WTC11 (cell line): Measurements from ENCODE around the gene GJC1. TPM values are rescaled to one million over a fixed set of nuclear protein-coding genes. Genes with fewer than 3 reads are reported as not detected.

Experiments used
- ATAC-seq: fragments of 200-7000 bp; cut with Tn5 transposase; 2 replicates; pipeline ENCODE4 v1.10.0; 2021; ENCODE audit warnings: mild to moderate bottlenecking, moderate library complexity
- CTCF ChIA-PET: fragments of 300-600 bp; sonication (Branson Sonifier 250); formaldehyde crosslinking; loops from one replicate; lab custom pipeline; 2021; ENCODE audit warnings: antibody characterized with exemption; lab: Charles Lee
- POLR2A ChIA-PET: fragments of 350-600 bp; sonication (Branson Sonifier 250); formaldehyde crosslinking; loops from one replicate; lab custom pipeline; 2021; ENCODE audit warnings: antibody characterized with exemption; lab: Charles Lee
- DNase-seq: peaks from one replicate; pipeline ENCODE4 v3.0.0; 2021; ENCODE audit warnings: low spot score
- H3K27ac Mint-ChIP-seq: 2 replicates; pipeline ENCODE4 v1.8.0; 2021; ENCODE audit warnings: mixed read lengths
- H3K27me3 Mint-ChIP-seq: 2 replicates; pipeline ENCODE4 v1.8.0; 2021; ENCODE audit warnings: low read depth, mild to moderate bottlenecking, moderate library complexity, mixed read lengths
- H3K36me3 Mint-ChIP-seq: 2 replicates; pipeline ENCODE4 v1.8.0; 2021; ENCODE audit warnings: mixed read lengths
- H3K4me1 Mint-ChIP-seq: 2 replicates; pipeline ENCODE4 v1.8.0; 2022; ENCODE audit warnings: mixed read lengths
- H3K4me3 Mint-ChIP-seq: 2 replicates; pipeline ENCODE4 v1.8.0; 2021; ENCODE audit warnings: mild to moderate bottlenecking, moderate library complexity, mixed read lengths
- H3K9me3 Mint-ChIP-seq: 2 replicates; pipeline ENCODE4 v1.8.0; 2021; ENCODE audit warnings: mixed read lengths
- ARID4B ChIP-seq: sonication (generic); formaldehyde crosslinking; IDR thresholded peaks from 2 replicates; pipeline ENCODE4 v1.8.0; 2023; ENCODE audit warnings: missing genetic modification reagents, mild to moderate bottlenecking, borderline replicate concordance
- ATF6 ChIP-seq: sonication (generic); formaldehyde crosslinking; IDR thresholded peaks from 2 replicates; pipeline ENCODE4 v1.8.1; 2023; ENCODE audit warnings: mild to moderate bottlenecking, missing genetic modification reagents
- CREB1 ChIP-seq: sonication (generic); formaldehyde crosslinking; IDR thresholded peaks from 2 replicates; pipeline ENCODE4 v1.8.0; 2023; ENCODE audit warnings: mild to moderate bottlenecking, missing genetic modification reagents
- ELF4 ChIP-seq: sonication (generic); formaldehyde crosslinking; IDR thresholded peaks from 2 replicates; pipeline ENCODE4 v1.8.1; 2022; ENCODE audit warnings: low read depth, mild to moderate bottlenecking, moderate library complexity, missing genetic modification reagents
- FOXJ3 ChIP-seq: sonication (generic); formaldehyde crosslinking; IDR thresholded peaks from 2 replicates; pipeline ENCODE4 v1.9.0; 2021; ENCODE audit warnings: missing genetic modification reagents, mild to moderate bottlenecking, borderline replicate concordance
- FOXP1 ChIP-seq: sonication (generic); formaldehyde crosslinking; IDR thresholded peaks from 2 replicates; pipeline ENCODE4 v1.8.0; 2022; ENCODE audit warnings: missing genetic modification reagents, mild to moderate bottlenecking, moderate library complexity, borderline replicate concordance
- JAZF1 ChIP-seq: fragments of 250-450 bp; sonication (Bioruptor Pico); IDR thresholded peaks from 2 replicates; pipeline ENCODE4 v1.9.0; 2021; ENCODE audit warnings: moderate library complexity, mild to moderate bottlenecking, inconsistent platforms
- MXD4 ChIP-seq: fragments of 250-450 bp; sonication (Bioruptor Pico); IDR thresholded peaks from 2 replicates; pipeline ENCODE4 v1.8.0; 2021; ENCODE audit warnings: mild to moderate bottlenecking, moderate library complexity, borderline replicate concordance
- SMAD3 ChIP-seq: sonication (generic); formaldehyde crosslinking; IDR thresholded peaks from 2 replicates; pipeline ENCODE4 v1.8.0; 2022; ENCODE audit warnings: missing genetic modification reagents, mild to moderate bottlenecking, borderline replicate concordance
- SMAD4 ChIP-seq: sonication (generic); formaldehyde crosslinking; IDR thresholded peaks from 2 replicates; pipeline ENCODE4 v1.8.0; 2022; ENCODE audit warnings: mild to moderate bottlenecking, missing genetic modification reagents
- TEAD1 ChIP-seq: sonication (generic); formaldehyde crosslinking; IDR thresholded peaks from 2 replicates; pipeline ENCODE4 v1.8.0; 2022; ENCODE audit warnings: mild to moderate bottlenecking, missing genetic modification reagents
- TEAD4 ChIP-seq: sonication (generic); formaldehyde crosslinking; IDR thresholded peaks from 2 replicates; pipeline ENCODE4 v1.8.0; 2022; ENCODE audit warnings: mild to moderate bottlenecking, missing genetic modification reagents
- ZMAT4 ChIP-seq: fragments of 250-450 bp; sonication (Bioruptor Pico); IDR thresholded peaks from 2 replicates; pipeline ENCODE4 v1.9.0; 2021; ENCODE audit warnings: mild to moderate bottlenecking
- ZNF121 ChIP-seq: sonication (generic); formaldehyde crosslinking; IDR thresholded peaks from 2 replicates; pipeline ENCODE4 v1.8.0; 2023; ENCODE audit warnings: missing genetic modification reagents
- ZNF317 ChIP-seq: sonication (generic); formaldehyde crosslinking; IDR thresholded peaks from 2 replicates; pipeline ENCODE4 v1.8.1; 2023; ENCODE audit warnings: low read depth, mild to moderate bottlenecking, moderate library complexity, missing genetic modification reagents, borderline replicate concordance
- ZNF512 ChIP-seq: sonication (generic); formaldehyde crosslinking; IDR thresholded peaks from 2 replicates; pipeline ENCODE4 v1.8.1; 2022; ENCODE audit warnings: missing genetic modification reagents, borderline replicate concordance
- total RNA-seq: library from RNA; stranded (reverse); gene quantifications from 3 replicates; pipeline ENCODE4 v1.2.3, GENCODE V29; 2021

Gene GJC1
- total RNA-seq, 1 experiment from 2014 or later: 104 TPM

GRCh38 chr17:44848961-44849489, 18.9 kb upstream of the GJC1 start (continued):
- TF ChIP-seq ARID4B (no peak), ZNF317 (no peak)

- POLR2A ChIA-PET: interaction anchor here (0.6 kb wide), 1 partner anchor 72 kb away, joined by 3 read pairs; no protein-coding TSS in a partner anchor
- CTCF ChIA-PET: interaction anchor here (0.5 to 3.2 kb wide), 6 partner anchors 30 to 1002 kb away, joined by 3 to 17 read pairs (median 3); no protein-coding TSS in a partner anchor
- no peaks in the 10 kb centered on the region for H3K9me3 Mint-ChIP-seq
- no peak overlapping the region for H3K27ac Mint-ChIP-seq
- TF ChIP-seq MXD4 (CRISPR knock-in tag) (no peak), ZMAT4 (no peak), ELF4 (CRISPR knock-in tag) (no peak), CREB1 (CRISPR knock-in tag) (no peak), FOXJ3 (CRISPR knock-in tag) (no peak), JAZF1 (CRISPR knock-in tag) (no peak), ZNF512 (CRISPR knock-in tag) (no peak), ZNF121 (CRISPR knock-in tag) (no peak), ARID4B (no peak), ATF6 (CRISPR knock-in tag) (no peak), FOXP1 (CRISPR knock-in tag) (no peak), SMAD3 (CRISPR knock-in tag) (no peak), TEAD1 (CRISPR knock-in tag) (no peak), TEAD4 (CRISPR knock-in tag) (no peak), SMAD4 (CRISPR knock-in tag) (no peak)
- TF ChIP-seq, all 79 proteins: peak for 0
- peaks cover 28% of the 10 kb centered on the region for H3K36me3 Mint-ChIP-seq
- H3K4me3 Mint-ChIP-seq: no peak overlapping the region
- H3K4me1 Mint-ChIP-seq: peaks cover 31% of the 10 kb centered on the region
- DNase-seq: no peak
- ATAC-seq: peak; percentile 28; the same call in 1 of the 2 replicates
- H3K27me3 Mint-ChIP-seq: no peaks in the 10 kb centered on the region
Observed at GRCh38 chr17:44848257-44848795, 18.2 kb upstream of the GJC1 start.
